Testis (tissue), 2 donors: ENCODE measurements around the gene PAFAH1B1.

ENCODE experiments used
- CTCF ChIP-seq, 3 experiments: fragments of 450-650 bp in 2 of 3; fragments of 200-600 bp in 1 of 3; sonication (generic) in 1 of 3; IDR thresholded peaks; one replicate each; pipeline ENCODE4 v1.5.1; 2016 to 2019; ENCODE audit warnings: antibody characterized with exemption in 3 of 3, mild to moderate bottlenecking in 2 of 3, moderate library complexity in 1 of 3
- POLR2A ChIP-seq: fragments of 450-650 bp; IDR thresholded peaks from one replicate; pipeline ENCODE4 v1.6.1; 2017; ENCODE audit warnings: antibody characterized with exemption, mild to moderate bottlenecking, moderate library complexity

- no peak for TF ChIP-seq CTCF (IDR thresholded peaks at IDR 0.05)
- no peak for TF ChIP-seq POLR2A
Observed at GRCh38 chr17:2734939-2735338, 141.5 kb downstream of the PAFAH1B1 start.
